ENCODE measurements around the gene C1QTNF9B.
A peak's percentile ranks its signal among the peaks of the same experiment; 100 is the strongest.
"Not testable (repeated sequence)": the region's sequence is repeated elsewhere in the genome, so short reads cannot be mapped to it uniquely, and the experiment has no call there.

C1QTNF9B gene

GRCh38 chr13:23897452-23897919, at the start of gene C1QTNF9B:
Gene C1QTNF9B (minus strand): TSS chr13:23897502.
- H3K4me3 ChIP-seq (ENCODE audit: low read depth, low read length); H3K79me2 ChIP-seq (ENCODE audit: control insufficient read depth, insufficient read depth, low read length, unreplicated experiment); H3K27ac ChIP-seq (ENCODE audit: low read depth, low read length); H3K36me3 ChIP-seq (ENCODE audit: insufficient read depth, low read length); H3K27me3 ChIP-seq (ENCODE audit: insufficient read depth, low read length); H2AFZ ChIP-seq (ENCODE audit: low read length, unreplicated experiment): not testable (repeated sequence)
- H3K4me1 ChIP-seq (ENCODE audit: control insufficient read depth, insufficient read depth, low read length, unreplicated experiment): peaks cover 14% of the 10 kb centered on the region

GRCh38 chr13:23946900-23947299, 49.6 kb upstream of the C1QTNF9B start:
- Histone ChIP-seq H3K27ac (ENCODE audit: low read depth, low read length) (no peak overlapping the region), H3K36me3 (ENCODE audit: insufficient read depth, low read length) (no peaks in the 10 kb centered on the region), H3K4me3 (ENCODE audit: low read depth, low read length) (no peak overlapping the region), H3K79me2 (ENCODE audit: control insufficient read depth, insufficient read depth, low read length, unreplicated experiment) (no peaks in the 10 kb centered on the region), H2AFZ (ENCODE audit: low read length, unreplicated experiment) (no peak overlapping the region), H3K4me1 (ENCODE audit: control insufficient read depth, insufficient read depth, low read length, unreplicated experiment) (peaks cover 4% of the 10 kb centered on the region), H3K27me3 (ENCODE audit: insufficient read depth, low read length) (no peaks in the 10 kb centered on the region)

GRCh38 chr13:23946067-23946466, 48.8 kb upstream of the C1QTNF9B start:
- Histone ChIP-seq H3K27ac (ENCODE audit: low read depth, low read length) (no peak overlapping the region), H3K36me3 (ENCODE audit: insufficient read depth, low read length) (no peaks in the 10 kb centered on the region), H3K4me3 (ENCODE audit: low read depth, low read length) (no peak overlapping the region), H3K4me1 (ENCODE audit: control insufficient read depth, insufficient read depth, low read length, unreplicated experiment) (no peaks in the 10 kb centered on the region), H3K27me3 (ENCODE audit: insufficient read depth, low read length) (no peaks in the 10 kb centered on the region), H3K79me2 (ENCODE audit: control insufficient read depth, insufficient read depth, low read length, unreplicated experiment) (no peaks in the 10 kb centered on the region), H2AFZ (ENCODE audit: low read length, unreplicated experiment) (no peak overlapping the region)

- Histone ChIP-seq H3K79me2 (ENCODE audit: control insufficient read depth, insufficient read depth, low read length, unreplicated experiment) (no peaks in the 10 kb centered on the region), H3K4me3 (ENCODE audit: low read depth, low read length) (no peak overlapping the region), H3K4me1 (ENCODE audit: control insufficient read depth, insufficient read depth, low read length, unreplicated experiment) (no peaks in the 10 kb centered on the region), H3K36me3 (ENCODE audit: insufficient read depth, low read length) (no peaks in the 10 kb centered on the region), H3K27me3 (ENCODE audit: insufficient read depth, low read length) (no peaks in the 10 kb centered on the region), H3K27ac (ENCODE audit: low read depth, low read length) (no peak overlapping the region), H2AFZ (ENCODE audit: low read length, unreplicated experiment) (no peak overlapping the region)
These were observed 48.3 kb upstream of the C1QTNF9B start for GRCh38 chr13:23945612-23946011.

GRCh38 chr13:23941211-23941610, 43.9 kb upstream of the C1QTNF9B start:
- Histone ChIP-seq H3K27me3 (ENCODE audit: insufficient read depth, low read length) (no peaks in the 10 kb centered on the region), H3K4me3 (ENCODE audit: low read depth, low read length) (no peak overlapping the region), H3K4me1 (ENCODE audit: control insufficient read depth, insufficient read depth, low read length, unreplicated experiment) (no peaks in the 10 kb centered on the region), H2AFZ (ENCODE audit: low read length, unreplicated experiment) (no peak overlapping the region), H3K36me3 (ENCODE audit: insufficient read depth, low read length) (no peaks in the 10 kb centered on the region), H3K27ac (ENCODE audit: low read depth, low read length) (no peak overlapping the region), H3K79me2 (ENCODE audit: control insufficient read depth, insufficient read depth, low read length, unreplicated experiment) (no peaks in the 10 kb centered on the region)

- not testable (repeated sequence) for H3K36me3 ChIP-seq (ENCODE audit: insufficient read depth, low read length); H3K79me2 ChIP-seq (ENCODE audit: control insufficient read depth, insufficient read depth, low read length, unreplicated experiment)
These were observed 42.4 kb upstream of the C1QTNF9B start for GRCh38 chr13:23939666-23940065.

GRCh38 chr13:23934520-23934919, 37.2 kb upstream of the C1QTNF9B start:
- Histone ChIP-seq H3K36me3 (ENCODE audit: insufficient read depth, low read length) (no peaks in the 10 kb centered on the region), H3K27me3 (ENCODE audit: insufficient read depth, low read length) (no peaks in the 10 kb centered on the region), H3K4me3 (ENCODE audit: low read depth, low read length) (no peak overlapping the region), H3K79me2 (ENCODE audit: control insufficient read depth, insufficient read depth, low read length, unreplicated experiment) (no peaks in the 10 kb centered on the region), H3K4me1 (ENCODE audit: control insufficient read depth, insufficient read depth, low read length, unreplicated experiment) (peaks cover 22% of the 10 kb centered on the region), H3K27ac (ENCODE audit: low read depth, low read length) (no peak overlapping the region), H2AFZ (ENCODE audit: low read length, unreplicated experiment) (no peak overlapping the region)

More at GRCh38 chr13:23939666-23940065, 42.4 kb upstream of the C1QTNF9B start:
- not testable (repeated sequence) for H2AFZ ChIP-seq (ENCODE audit: low read length, unreplicated experiment); H3K4me3 ChIP-seq (ENCODE audit: low read depth, low read length); H3K4me1 ChIP-seq (ENCODE audit: control insufficient read depth, insufficient read depth, low read length, unreplicated experiment); H3K27ac ChIP-seq (ENCODE audit: low read depth, low read length); H3K27me3 ChIP-seq (ENCODE audit: insufficient read depth, low read length)

GRCh38 chr13:23928985-23929384, 31.7 kb upstream of the C1QTNF9B start:
- H3K27ac ChIP-seq (ENCODE audit: low read depth, low read length): peak overlapping the region; percentile 32
- no peaks in the 10 kb centered on the region for H3K27me3 ChIP-seq (ENCODE audit: insufficient read depth, low read length)
- peak overlapping the region; percentile 2 for H2AFZ ChIP-seq (ENCODE audit: low read length, unreplicated experiment)

GRCh38 chr13:23923031-23923430, 25.7 kb upstream of the C1QTNF9B start:
- H3K27me3 ChIP-seq (ENCODE audit: insufficient read depth, low read length): no peaks in the 10 kb centered on the region
- no peaks in the 10 kb centered on the region for H3K36me3 ChIP-seq (ENCODE audit: insufficient read depth, low read length)
- H3K79me2 ChIP-seq (ENCODE audit: control insufficient read depth, insufficient read depth, low read length, unreplicated experiment): no peaks in the 10 kb centered on the region
- H3K27ac ChIP-seq (ENCODE audit: low read depth, low read length): no peak overlapping the region
- H3K4me1 ChIP-seq (ENCODE audit: control insufficient read depth, insufficient read depth, low read length, unreplicated experiment): peaks cover 2% of the 10 kb centered on the region
- H3K4me3 ChIP-seq (ENCODE audit: low read depth, low read length): no peak overlapping the region
- no peak overlapping the region for H2AFZ ChIP-seq (ENCODE audit: low read length, unreplicated experiment)

More at GRCh38 chr13:23928985-23929384, 31.7 kb upstream of the C1QTNF9B start:
- H3K4me3 ChIP-seq (ENCODE audit: low read depth, low read length): no peak overlapping the region
- peaks cover 25% of the 10 kb centered on the region for H3K4me1 ChIP-seq (ENCODE audit: control insufficient read depth, insufficient read depth, low read length, unreplicated experiment)
- H3K36me3 ChIP-seq (ENCODE audit: insufficient read depth, low read length): no peaks in the 10 kb centered on the region
- no peaks in the 10 kb centered on the region for H3K79me2 ChIP-seq (ENCODE audit: control insufficient read depth, insufficient read depth, low read length, unreplicated experiment)

GRCh38 chr13:23922005-23922932, 25.0 kb upstream of the C1QTNF9B start:
- Histone ChIP-seq H2AFZ (ENCODE audit: low read length, unreplicated experiment) (no peak overlapping the region), H3K4me3 (ENCODE audit: low read depth, low read length) (no peak overlapping the region), H3K79me2 (ENCODE audit: control insufficient read depth, insufficient read depth, low read length, unreplicated experiment) (no peaks in the 10 kb centered on the region), H3K36me3 (ENCODE audit: insufficient read depth, low read length) (no peaks in the 10 kb centered on the region), H3K27me3 (ENCODE audit: insufficient read depth, low read length) (no peaks in the 10 kb centered on the region), H3K4me1 (ENCODE audit: control insufficient read depth, insufficient read depth, low read length, unreplicated experiment) (no peaks in the 10 kb centered on the region), H3K27ac (ENCODE audit: low read depth, low read length) (no peak overlapping the region)

- no peaks in the 10 kb centered on the region for H3K27me3 ChIP-seq (ENCODE audit: insufficient read depth, low read length)
- H2AFZ ChIP-seq (ENCODE audit: low read length, unreplicated experiment): no peak overlapping the region
- H3K27ac ChIP-seq (ENCODE audit: low read depth, low read length): no peak overlapping the region
- no peaks in the 10 kb centered on the region for H3K79me2 ChIP-seq (ENCODE audit: control insufficient read depth, insufficient read depth, low read length, unreplicated experiment)
- H3K36me3 ChIP-seq (ENCODE audit: insufficient read depth, low read length): no peaks in the 10 kb centered on the region
- no peaks in the 10 kb centered on the region for H3K4me1 ChIP-seq (ENCODE audit: control insufficient read depth, insufficient read depth, low read length, unreplicated experiment)
- no peak overlapping the region for H3K4me3 ChIP-seq (ENCODE audit: low read depth, low read length)
These were observed 24.2 kb upstream of the C1QTNF9B start for GRCh38 chr13:23921451-23921888.
